ENCODE results near the gene MTRF1.

DNA sequence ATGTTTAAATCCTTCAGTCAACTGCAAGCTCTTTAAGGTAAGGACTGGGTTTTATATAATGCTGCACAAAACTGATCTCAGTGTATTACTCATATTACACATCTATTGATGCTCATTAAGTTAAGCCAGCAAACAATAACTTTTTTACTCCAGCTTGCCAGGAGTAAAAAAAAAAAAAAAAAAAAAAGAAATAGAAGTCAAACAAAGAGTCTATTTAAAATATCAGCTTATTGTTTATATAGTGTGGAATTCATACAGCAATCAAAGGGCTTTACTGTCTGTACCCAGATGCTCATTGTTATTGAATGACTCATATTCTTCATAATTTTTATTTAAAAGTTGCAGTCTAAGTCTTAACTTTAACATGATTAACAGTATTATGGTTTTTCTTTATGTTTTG is 47.2 kb downstream of the MTRF1 start:
- TF ChIP-seq, protein P1, sequence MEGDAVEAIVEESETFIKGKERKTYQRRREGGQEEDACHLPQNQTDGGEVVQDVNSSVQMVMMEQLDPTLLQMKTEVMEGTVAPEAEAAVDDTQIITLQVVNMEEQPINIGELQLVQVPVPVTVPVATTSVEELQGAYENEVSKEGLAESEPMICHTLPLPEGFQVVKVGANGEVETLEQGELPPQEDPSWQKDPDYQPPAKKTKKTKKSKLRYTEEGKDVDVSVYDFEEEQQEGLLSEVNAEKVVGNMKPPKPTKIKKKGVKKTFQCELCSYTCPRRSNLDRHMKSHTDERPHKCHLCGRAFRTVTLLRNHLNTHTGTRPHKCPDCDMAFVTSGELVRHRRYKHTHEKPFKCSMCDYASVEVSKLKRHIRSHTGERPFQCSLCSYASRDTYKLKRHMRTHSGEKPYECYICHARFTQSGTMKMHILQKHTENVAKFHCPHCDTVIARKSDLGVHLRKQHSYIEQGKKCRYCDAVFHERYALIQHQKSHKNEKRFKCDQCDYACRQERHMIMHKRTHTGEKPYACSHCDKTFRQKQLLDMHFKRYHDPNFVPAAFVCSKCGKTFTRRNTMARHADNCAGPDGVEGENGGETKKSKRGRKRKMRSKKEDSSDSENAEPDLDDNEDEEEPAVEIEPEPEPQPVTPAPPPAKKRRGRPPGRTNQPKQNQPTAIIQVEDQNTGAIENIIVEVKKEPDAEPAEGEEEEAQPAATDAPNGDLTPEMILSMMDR (IDR thresholded peaks at IDR 0.05): no peak
- TF ChIP-seq POLR2A (IDR thresholded peaks at IDR 0.05): no peak

All from right lobe of liver (tissue), 4 donors.